GM10266 (cell line): ENCODE results near the gene BICC1.

Experiments
- DNase-seq: peaks from one replicate; pipeline ENCODE4 v3.0.0; 2012; ENCODE audit errors: extremely low spot score
- CTCF ChIP-seq: IDR thresholded peaks from 2 replicates; pipeline ENCODE4 v1.5.1; 2012; ENCODE audit warnings: mild to moderate bottlenecking, low read depth; ENCODE audit not compliant: control insufficient read depth, insufficient read depth; ENCODE audit errors: missing control alignments

Gene BICC1

GRCh38 chr10:58796242-58796641, 283.6 kb downstream of the BICC1 start:
- TF ChIP-seq CTCF = no peak
- DNase-seq = no peak

GRCh38 chr10:58796824-58797223, 284.2 kb downstream of the BICC1 start:
- TF ChIP-seq CTCF = no peak
- no peak for DNase-seq

GRCh38 chr10:58797356-58797755, 284.7 kb downstream of the BICC1 start:
- TF ChIP-seq CTCF = no peak
- no peak for DNase-seq

GRCh38 chr10:58802047-58802446, 289.4 kb downstream of the BICC1 start:
- no peak for DNase-seq
- TF ChIP-seq CTCF = no peak

- TF ChIP-seq CTCF = no peak
- DNase-seq = no peak
Measured at GRCh38 chr10:58806323-58806722, 293.7 kb downstream of the BICC1 start.

GRCh38 chr10:58806970-58807628, 294.4 kb downstream of the BICC1 start:
- no peak for TF ChIP-seq CTCF
- no peak for DNase-seq

- no peak for DNase-seq
- TF ChIP-seq CTCF = no peak
Measured at GRCh38 chr10:58807629-58808022, 295.0 kb downstream of the BICC1 start.
